ENCODE data around the gene U2AF2.

- no peak for TF ChIP-seq GATA2 (IDR thresholded peaks at IDR 0.05; ENCODE audit: low read depth, low read length)
- no peak for TF ChIP-seq GATA3 (IDR thresholded peaks at IDR 0.05; ENCODE audit: low read depth, low read length)
These were observed 45.5 kb upstream of the U2AF2 start for GRCh38 chr19:55609326-55609725.

Data from SH-SY5Y (cell line).